ENCODE data around the gene SERAC1. TPM values are rescaled to one million over a fixed set of nuclear protein-coding genes. Genes with fewer than 3 reads are reported as not detected.

The SERAC1 gene
- total and polyA plus RNA-seq, 4 donors = 2.0 to 4.4 (median 2.3) TPM

- TF ChIP-seq SP1 (IDR thresholded peaks at IDR 0.05) = no peak
Observed at GRCh38 chr6:158124288-158124687, 43.8 kb downstream of the SERAC1 start (continued).

GRCh38 chr6:158122048-158122447 lies 46.0 kb downstream of the SERAC1 start:
- no peak for DNase-seq (ENCODE audit: low spot score)
- 85% methylated on average over 2 of the region's 2 CpGs for WGBS
- Histone ChIP-seq H3K9me3 (ENCODE audit: control insufficient read depth in 4 of 4, low read length in 3 of 4) (no peaks in the 10 kb centered on the region), H3K4me1 (ENCODE audit: control insufficient read depth in 4 of 4, insufficient read depth in 4 of 4, low read length in 3 of 4) (no peaks in the 10 kb centered on the region), H3K9ac (ENCODE audit: low read depth in 1 of 2, low read length in 2 of 2) (no peak overlapping the region), H3K4me3 (ENCODE audit: low read depth in 1 of 3, low read length in 3 of 3) (no peak overlapping the region), H3K27me3 (ENCODE audit: control insufficient read depth in 4 of 4, insufficient read depth in 4 of 4, low read length in 3 of 4) (no peaks in the 10 kb centered on the region), H3K36me3 (ENCODE audit: control insufficient read depth in 4 of 4, insufficient read depth in 3 of 4, low read depth in 1 of 4, low read length in 3 of 4) (peaks cover 0 to 6% (median under 1%) of the 10 kb centered on the region in 4 donors), H3K27ac (ENCODE audit: low read depth in 1 of 2, low read length in 2 of 2) (no peak overlapping the region)
- no peak for TF ChIP-seq FOXA2 (IDR thresholded peaks at IDR 0.05)
- no peak for TF ChIP-seq JUND (IDR thresholded peaks at IDR 0.05)
- no peak for TF ChIP-seq TAF1 (conservative IDR thresholded peaks at IDR 0.05)
- no peak for TF ChIP-seq HNF4A (conservative IDR thresholded peaks at IDR 0.05)
- no peak for TF ChIP-seq GABPA (IDR thresholded peaks at IDR 0.05 in 1 of 2, conservative IDR thresholded peaks at IDR 0.05 in 1 of 2)
- TF ChIP-seq FOXA1 (IDR thresholded peaks at IDR 0.05) = no peak
- TF ChIP-seq CTCF (IDR thresholded peaks at IDR 0.05; ENCODE audit: low read depth, low read length, missing input control) = no peak
- TF ChIP-seq HNF4G (IDR thresholded peaks at IDR 0.05) = no peak
- TF ChIP-seq RXRA (IDR thresholded peaks at IDR 0.05) = no peak
- TF ChIP-seq REST (IDR thresholded peaks at IDR 0.05) = no peak
- TF ChIP-seq MAX (IDR thresholded peaks at IDR 0.05) = no peak
- TF ChIP-seq ATF3 (IDR thresholded peaks at IDR 0.05) = no peak
- TF ChIP-seq RAD21 (IDR thresholded peaks at IDR 0.05) = no peak
- no peak for TF ChIP-seq EGR1 (IDR thresholded peaks at IDR 0.05; ENCODE audit: low read depth in 2 of 2)

GRCh38 chr6:158121335-158121734 lies 46.7 kb downstream of the SERAC1 start:
- H3K36me3 ChIP-seq (ENCODE audit: control insufficient read depth in 4 of 4, insufficient read depth in 3 of 4, low read depth in 1 of 4, low read length in 3 of 4) = peaks cover 0 to 6% (median under 1%) of the 10 kb centered on the region in 4 donors
- 87% methylated on average over 3 of the region's 3 CpGs for WGBS
- TF ChIP-seq HNF4A (conservative IDR thresholded peaks at IDR 0.05) = no peak
- TF ChIP-seq JUND (IDR thresholded peaks at IDR 0.05) = no peak
- TF ChIP-seq REST (IDR thresholded peaks at IDR 0.05) = no peak
- no peak for TF ChIP-seq MAX (IDR thresholded peaks at IDR 0.05)
- no peak for TF ChIP-seq TAF1 (conservative IDR thresholded peaks at IDR 0.05)
- TF ChIP-seq RAD21 (IDR thresholded peaks at IDR 0.05) = no peak
- no peak for TF ChIP-seq GABPA (IDR thresholded peaks at IDR 0.05 in 1 of 2, conservative IDR thresholded peaks at IDR 0.05 in 1 of 2)
- no peak for TF ChIP-seq YY1 (IDR thresholded peaks at IDR 0.05)
- no peak for TF ChIP-seq ATF3 (IDR thresholded peaks at IDR 0.05)
- TF ChIP-seq ZBTB33 (IDR thresholded peaks at IDR 0.05) = no peak
- no peak for TF ChIP-seq RXRA (IDR thresholded peaks at IDR 0.05)
- no peak for TF ChIP-seq FOXA1 (IDR thresholded peaks at IDR 0.05)
- no peak for TF ChIP-seq EGR1 (IDR thresholded peaks at IDR 0.05; ENCODE audit: low read depth in 2 of 2)

More at GRCh38 chr6:158121335-158121734, 46.7 kb downstream of the SERAC1 start:
- Histone ChIP-seq H3K27ac (ENCODE audit: low read depth in 1 of 2, low read length in 2 of 2) (no peak overlapping the region), H3K9ac (ENCODE audit: low read depth in 1 of 2, low read length in 2 of 2) (no peak overlapping the region), H3K9me3 (ENCODE audit: control insufficient read depth in 4 of 4, low read length in 3 of 4) (no peaks in the 10 kb centered on the region), H3K4me1 (ENCODE audit: control insufficient read depth in 4 of 4, insufficient read depth in 4 of 4, low read length in 3 of 4) (no peaks in the 10 kb centered on the region), H3K4me3 (ENCODE audit: low read depth in 1 of 3, low read length in 3 of 3) (no peak overlapping the region), H3K27me3 (ENCODE audit: control insufficient read depth in 4 of 4, insufficient read depth in 4 of 4, low read length in 3 of 4) (no peaks in the 10 kb centered on the region)
- no peak for DNase-seq (ENCODE audit: low spot score)
